Measurements from ENCODE around the gene ZBTB7A.
"Not testable (repeated sequence)": the region's sequence is repeated elsewhere in the genome, so short reads cannot be mapped to it uniquely, and the experiment has no call there.

ZBTB7A gene

DNA sequence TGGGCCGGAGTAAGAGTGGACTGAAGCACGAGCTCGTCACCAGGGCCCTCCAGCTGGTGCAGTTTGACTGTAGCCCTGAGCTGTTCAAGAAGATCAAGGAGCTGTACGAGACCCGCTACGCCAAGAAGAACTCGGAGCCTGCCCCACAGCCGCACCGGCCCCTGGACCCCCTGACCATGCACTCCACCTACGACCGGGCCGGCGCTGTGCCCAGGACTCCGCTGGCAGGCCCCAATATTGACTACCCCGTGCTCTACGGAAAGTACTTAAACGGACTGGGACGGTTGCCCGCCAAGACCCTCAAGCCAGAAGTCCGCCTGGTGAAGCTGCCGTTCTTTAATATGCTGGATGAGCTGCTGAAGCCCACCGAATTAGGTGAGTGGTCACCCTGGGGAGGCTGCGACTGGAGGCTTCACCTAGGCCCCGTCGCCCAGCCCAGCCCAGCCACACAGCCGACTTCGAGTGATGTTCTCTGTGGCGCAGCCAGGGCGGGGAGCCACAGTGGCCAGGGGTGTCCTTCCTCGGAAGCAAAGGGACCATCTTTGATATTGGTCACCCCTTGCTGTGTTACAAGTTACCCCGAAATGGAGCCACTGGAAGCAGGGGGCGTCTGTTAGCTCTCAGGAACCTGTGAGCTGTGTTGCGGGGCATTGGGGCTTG is 53.6 kb downstream of the ZBTB7A start:
- Mint-ChIP-seq H3K36me3 (ENCODE audit: low read depth) (peaks cover 5% of the 10 kb centered on the region), H3K27ac (peak overlapping the region in 1 of 3 experiments; percentile 44), H3K27me3 (ENCODE audit: low read depth) (no peaks in the 10 kb centered on the region), H3K9me3 (no peaks in the 10 kb centered on the region), H3K4me1 (peaks cover 38% of the 10 kb centered on the region), H3K4me3 (no peak overlapping the region)
- TF ChIP-seq, protein P1, sequence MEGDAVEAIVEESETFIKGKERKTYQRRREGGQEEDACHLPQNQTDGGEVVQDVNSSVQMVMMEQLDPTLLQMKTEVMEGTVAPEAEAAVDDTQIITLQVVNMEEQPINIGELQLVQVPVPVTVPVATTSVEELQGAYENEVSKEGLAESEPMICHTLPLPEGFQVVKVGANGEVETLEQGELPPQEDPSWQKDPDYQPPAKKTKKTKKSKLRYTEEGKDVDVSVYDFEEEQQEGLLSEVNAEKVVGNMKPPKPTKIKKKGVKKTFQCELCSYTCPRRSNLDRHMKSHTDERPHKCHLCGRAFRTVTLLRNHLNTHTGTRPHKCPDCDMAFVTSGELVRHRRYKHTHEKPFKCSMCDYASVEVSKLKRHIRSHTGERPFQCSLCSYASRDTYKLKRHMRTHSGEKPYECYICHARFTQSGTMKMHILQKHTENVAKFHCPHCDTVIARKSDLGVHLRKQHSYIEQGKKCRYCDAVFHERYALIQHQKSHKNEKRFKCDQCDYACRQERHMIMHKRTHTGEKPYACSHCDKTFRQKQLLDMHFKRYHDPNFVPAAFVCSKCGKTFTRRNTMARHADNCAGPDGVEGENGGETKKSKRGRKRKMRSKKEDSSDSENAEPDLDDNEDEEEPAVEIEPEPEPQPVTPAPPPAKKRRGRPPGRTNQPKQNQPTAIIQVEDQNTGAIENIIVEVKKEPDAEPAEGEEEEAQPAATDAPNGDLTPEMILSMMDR (IDR thresholded peaks at IDR 0.05; ENCODE audit: unreplicated experiment in 3 of 3): no peak

DNA sequence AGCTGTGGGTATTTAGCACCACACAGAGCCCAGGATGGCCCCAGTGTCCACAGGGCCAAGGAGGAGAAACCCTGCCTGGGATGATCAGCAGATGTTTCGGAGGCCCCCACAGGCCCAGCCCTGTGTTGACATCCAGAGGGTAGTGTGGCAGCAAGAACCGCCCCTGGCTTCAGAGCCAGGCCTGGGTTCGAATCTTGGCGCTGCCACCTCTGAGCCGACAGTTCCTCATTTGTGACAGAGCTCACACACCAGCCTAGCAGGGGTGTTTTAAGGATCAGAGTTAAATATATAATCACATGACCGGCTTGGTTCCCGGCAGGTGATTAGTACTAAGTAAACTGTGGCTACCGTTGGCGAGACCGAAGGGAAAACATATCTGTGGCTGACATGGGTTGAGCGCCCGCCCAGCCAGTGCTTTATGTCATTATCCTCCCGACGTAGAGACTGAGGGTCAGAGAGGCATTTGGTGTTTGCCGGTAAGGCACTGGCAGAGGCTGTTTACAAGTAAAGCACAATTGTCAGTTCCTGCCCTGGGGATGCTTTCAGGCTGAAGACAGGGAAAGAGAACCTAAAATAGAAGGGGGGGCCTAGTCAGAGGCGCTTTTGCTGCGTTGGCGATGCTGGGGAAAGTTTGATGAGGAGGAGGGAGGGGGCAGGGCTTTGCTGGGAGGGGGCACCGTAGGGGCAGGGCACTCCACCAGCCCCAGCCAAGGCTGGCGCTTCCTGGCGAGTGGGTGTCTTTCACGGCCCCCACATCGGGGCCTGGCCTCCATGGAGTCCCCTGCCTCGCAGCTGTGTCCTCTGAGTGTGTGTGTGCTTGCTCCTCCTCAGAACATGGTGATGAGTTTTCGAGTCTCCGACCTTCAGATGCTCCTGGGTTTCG is 54.4 kb downstream of the ZBTB7A start:
- no peaks in the 10 kb centered on the region for H3K27me3 Mint-ChIP-seq (ENCODE audit: low read depth)
- TF ChIP-seq, protein P1 (IDR thresholded peaks at IDR 0.05; ENCODE audit: unreplicated experiment in 3 of 3): no peak
- peaks cover 4% of the 10 kb centered on the region for H3K36me3 Mint-ChIP-seq (ENCODE audit: low read depth)
- H3K4me1 Mint-ChIP-seq: peaks cover 38% of the 10 kb centered on the region
- H3K9me3 Mint-ChIP-seq: no peaks in the 10 kb centered on the region
- peak overlapping the region in 2 of 3 experiments; percentile 48 to 83 for H3K27ac Mint-ChIP-seq
- H3K4me3 Mint-ChIP-seq: peak overlapping the region; percentile 31 to 55 (median 39)

DNA sequence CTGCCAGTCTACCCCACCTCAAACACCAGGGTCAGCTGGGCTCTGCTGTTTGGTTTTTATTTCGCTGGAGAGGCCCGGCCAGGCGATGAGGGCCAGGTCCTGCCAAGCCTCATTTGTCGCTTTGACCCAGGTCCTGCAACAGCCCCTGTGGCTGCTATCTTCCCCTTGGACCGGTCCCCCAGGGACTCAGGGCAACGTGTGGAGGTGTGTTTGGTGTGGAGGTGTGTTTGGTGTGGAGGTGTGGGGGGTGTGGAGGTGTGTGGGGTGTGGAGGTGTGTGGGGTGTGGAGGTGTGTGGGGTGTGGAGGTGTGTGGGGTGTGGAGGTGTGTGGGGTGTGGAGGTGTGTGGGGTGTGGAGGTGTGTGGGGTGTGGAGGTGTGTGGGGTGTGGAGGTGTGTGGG is 55.3 kb downstream of the ZBTB7A start:
- H3K9me3 Mint-ChIP-seq; H3K36me3 Mint-ChIP-seq (ENCODE audit: low read depth); H3K27me3 Mint-ChIP-seq (ENCODE audit: low read depth): not testable (repeated sequence)
- peaks cover 38% of the 10 kb centered on the region for H3K4me1 Mint-ChIP-seq
- H3K27ac Mint-ChIP-seq: peak overlapping the region in 2 of 3 experiments; percentile 0 to 61
- peak overlapping the region; percentile 22 to 97 (median 96) for H3K4me3 Mint-ChIP-seq

DNA sequence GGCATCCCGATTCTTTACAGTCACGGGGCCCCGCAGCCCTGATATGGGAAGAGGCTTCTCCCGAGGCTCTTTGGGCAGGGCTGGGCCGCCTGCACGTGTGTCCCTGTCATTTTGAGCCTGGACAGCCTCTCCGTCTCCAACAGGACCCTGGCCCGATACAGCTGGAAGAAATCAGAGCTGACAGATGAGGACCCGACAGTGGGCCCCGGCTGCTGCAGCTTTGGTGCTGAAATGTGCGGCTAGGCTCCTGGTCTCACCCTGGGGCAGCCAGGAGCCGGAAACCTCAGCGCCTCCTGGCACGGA is 55.9 kb downstream of the ZBTB7A start:
- Mint-ChIP-seq H3K27me3 (ENCODE audit: low read depth) (no peaks in the 10 kb centered on the region), H3K4me3 (peak overlapping the region; percentile 85 to 97 (median 96)), H3K4me1 (peaks cover 36% of the 10 kb centered on the region), H3K36me3 (ENCODE audit: low read depth) (peaks cover 4% of the 10 kb centered on the region), H3K9me3 (no peaks in the 10 kb centered on the region), H3K27ac (peak overlapping the region; percentile 0 to 61 (median 28))
- TF ChIP-seq, protein P1 (IDR thresholded peaks at IDR 0.05; ENCODE audit: unreplicated experiment in 3 of 3): no peak

DNA sequence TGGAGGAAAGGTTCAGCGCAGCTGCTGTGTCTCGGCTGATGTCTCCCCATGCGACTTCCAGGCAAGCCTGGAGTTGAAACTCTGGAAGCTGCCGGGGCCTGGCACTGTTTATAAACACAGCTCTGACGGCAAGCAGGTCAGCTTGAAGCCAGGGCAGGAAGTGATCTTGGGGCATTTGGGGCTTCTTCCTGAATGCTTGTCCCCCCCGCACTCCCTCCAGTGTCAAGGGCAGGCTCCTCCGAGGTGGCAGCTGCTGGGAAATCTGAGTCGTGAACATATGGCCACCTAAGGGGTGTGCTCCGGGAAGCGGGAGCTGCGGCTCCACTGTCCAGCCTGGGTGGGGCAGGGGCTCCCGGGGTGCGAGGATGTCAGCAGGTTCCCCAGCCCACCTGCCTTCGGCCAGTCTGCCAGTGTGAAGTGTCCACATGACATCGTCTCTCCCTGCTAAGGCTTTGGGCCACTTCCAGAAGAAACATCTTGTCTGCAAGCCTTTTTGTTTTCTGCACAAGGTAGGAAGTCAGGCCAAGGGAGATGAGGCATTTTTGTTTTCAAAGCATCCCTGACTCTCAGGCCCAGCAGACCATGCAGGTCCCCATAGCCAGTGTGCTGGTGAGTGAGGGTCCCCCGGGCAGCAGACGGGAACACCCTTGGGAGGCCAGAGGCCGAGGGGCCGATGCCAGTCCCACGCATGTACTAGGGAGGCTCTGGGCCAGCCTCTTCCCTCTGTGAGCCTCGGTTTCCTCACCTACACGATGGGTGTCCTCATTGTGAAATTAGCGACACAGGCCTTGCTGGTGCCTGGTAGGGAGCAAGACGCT is 56.5 kb downstream of the ZBTB7A start:
- Mint-ChIP-seq H3K9me3 (no peaks in the 10 kb centered on the region), H3K4me3 (peak overlapping the region; percentile 85 to 97 (median 96)), H3K36me3 (ENCODE audit: low read depth) (peaks cover 4% of the 10 kb centered on the region), H3K27me3 (ENCODE audit: low read depth) (no peaks in the 10 kb centered on the region), H3K4me1 (peaks cover 31% of the 10 kb centered on the region), H3K27ac (peak overlapping the region; percentile 57 to 85 (median 61))
- TF ChIP-seq, protein P1 (IDR thresholded peaks at IDR 0.05; ENCODE audit: unreplicated experiment in 3 of 3): no peak

All from nephron (organoid).